Common myeloid progenitor, CD34-positive (primary cell): ENCODE results near the gene RAB28.

Experiments used
- CTCF ChIA-PET: fragments of 350-600 bp; sonication (Branson Sonifier 250); formaldehyde crosslinking; loops from one replicate; lab custom pipeline; 2021; ENCODE audit warnings: antibody characterized with exemption; lab: Charles Lee
- POLR2A ChIA-PET: fragments of 350-600 bp; sonication (Branson Sonifier 250); formaldehyde crosslinking; loops from one replicate; lab custom pipeline; 2021; ENCODE audit warnings: antibody characterized with exemption; lab: Charles Lee
- DNase-seq, 3 donors: peaks; one replicate each; pipeline versions ENCODE4 v3.0.0 to v3.0.0-alpha.2; 2013
- H3K27ac ChIP-seq, 2 experiments: 1 replicate in 1 of 2; 2 replicates in 1 of 2; pipeline ENCODE4 v1.7.0; 2013; ENCODE audit warnings: inconsistent platforms in 2 of 2, low read length in 2 of 2, mild to moderate bottlenecking in 2 of 2, low read depth in 1 of 2, moderate library complexity in 1 of 2; ENCODE audit not compliant: severe bottlenecking in 2 of 2, insufficient read depth in 1 of 2, poor library complexity in 1 of 2
- H3K27me3 ChIP-seq, 5 experiments: replicated peaks in 2 of 5; 1 replicate in 3 of 5; 2 replicates in 2 of 5; pipeline versions ENCODE4 v1.6.1 to v1.7.0; 2013; ENCODE audit warnings: low read length in 4 of 5, mild to moderate bottlenecking in 2 of 5, moderate library complexity in 2 of 5, inconsistent platforms in 1 of 5; ENCODE audit not compliant: insufficient read depth in 5 of 5, control insufficient read depth in 4 of 5
- H3K36me3 ChIP-seq, 4 experiments: 1 replicate in 2 of 4; 2 replicates in 2 of 4; pipeline versions ENCODE4 v1.6.1 to v1.7.0; 2013; ENCODE audit warnings: low read length in 3 of 4, control low read depth in 1 of 4, mild to moderate bottlenecking in 1 of 4; ENCODE audit not compliant: control insufficient read depth in 4 of 4, insufficient read depth in 4 of 4
- H3K4me1 ChIP-seq, 4 experiments: 1 replicate in 3 of 4; 2 replicates in 1 of 4; pipeline versions ENCODE4 v1.6.1 to v1.7.1; 2013; ENCODE audit warnings: low read length in 3 of 4, mild to moderate bottlenecking in 3 of 4, control low read depth in 1 of 4, inconsistent platforms in 1 of 4, moderate library complexity in 1 of 4; ENCODE audit not compliant: control insufficient read depth in 4 of 4, insufficient read depth in 4 of 4; ENCODE audit errors: control extremely low read depth in 1 of 4
- H3K4me3 ChIP-seq, 7 experiments: 1 replicate in 4 of 7; 2 replicates in 3 of 7; pipeline versions ENCODE4 v1.5.1 to v1.7.0; 2013; ENCODE audit warnings: mild to moderate bottlenecking in 7 of 7, low read length in 6 of 7, moderate library complexity in 6 of 7, inconsistent platforms in 2 of 7, low read depth in 2 of 7, control low read depth in 1 of 7; ENCODE audit not compliant: insufficient read depth in 4 of 7, control insufficient read depth in 1 of 7; ENCODE audit errors: extremely low read depth in 1 of 7
- H3K9me3 ChIP-seq, 5 experiments: 1 replicate in 4 of 5; 2 replicates in 1 of 5; pipeline versions ENCODE4 v1.6.1 to v1.7.1; 2013; ENCODE audit warnings: low read length in 4 of 5, mild to moderate bottlenecking in 2 of 5, inconsistent platforms in 1 of 5, low read depth in 1 of 5, moderate library complexity in 1 of 5; ENCODE audit not compliant: control insufficient read depth in 4 of 5, insufficient read depth in 2 of 5; ENCODE audit errors: control extremely low read depth in 1 of 5
- WGBS: methylation state at CpG from one replicate; pipeline ENCODE4 v1.1.5; 2013; ENCODE audit not compliant: insufficient coverage; 5-methylcytosine and 5-hydroxymethylcytosine counted together

Gene RAB28

GRCh38 chr4:13523591-13524503, 39.7 kb upstream of the RAB28 start:
- H3K36me3 ChIP-seq: peaks cover 0 to 11% (median 0%) of the 10 kb centered on the region in 4 experiments
- no peak for DNase-seq
- peaks cover 36 to 99% (median 79%) of the 10 kb centered on the region in 5 experiments for H3K27me3 ChIP-seq
- POLR2A ChIA-PET: no interaction called here
- peaks cover 2 to 21% (median 18%) of the 10 kb centered on the region in 5 experiments for H3K9me3 ChIP-seq
- WGBS: 12% methylated on average over 37 of the region's 59 CpGs
- H3K27ac ChIP-seq: no peak overlapping the region
- no peak overlapping the region for H3K4me3 ChIP-seq
- CTCF ChIA-PET: interaction anchor here (0.8 to 2.0 kb wide), 4 partner anchors 11 to 20 kb away, joined by 3 to 5 read pairs (median 4); partner anchors contain the start of gene NKX3-2
- peaks cover 0 to 28% (median 21%) of the 10 kb centered on the region in 4 experiments for H3K4me1 ChIP-seq

GRCh38 chr4:13523105-13523477, 39.0 kb upstream of the RAB28 start:
- H3K4me3 ChIP-seq: peak overlapping the region in 2 of 7 experiments; percentile 23 to 66
- H3K27ac ChIP-seq: no peak overlapping the region
- ChIA-PET CTCF (interaction anchor here (1.2 to 1.5 kb wide), 2 partner anchors 24 to 670 kb away, joined by 3 to 4 read pairs; no protein-coding TSS in a partner anchor), POLR2A (no interaction called here)
- WGBS: 4% methylated on average over 17 of the region's 17 CpGs
- DNase-seq: no peak
- peaks cover 0 to 22% (median 14%) of the 10 kb centered on the region in 4 experiments for H3K4me1 ChIP-seq
- peaks cover 0 to 11% (median 0%) of the 10 kb centered on the region in 4 experiments for H3K36me3 ChIP-seq
- H3K9me3 ChIP-seq: peaks cover 2 to 21% (median 18%) of the 10 kb centered on the region in 5 experiments
- peaks cover 39 to 98% (median 76%) of the 10 kb centered on the region in 5 experiments for H3K27me3 ChIP-seq

GRCh38 chr4:13522282-13523104, 38.4 kb upstream of the RAB28 start:
- H3K4me3 ChIP-seq: peak overlapping the region in 4 of 7 experiments; percentile 10 to 66 (median 38)
- H3K4me1 ChIP-seq: peaks cover 0 to 17% (median 9%) of the 10 kb centered on the region in 4 experiments
- H3K27ac ChIP-seq: no peak overlapping the region
- ChIA-PET CTCF (interaction anchor here (0.9 to 1.5 kb wide), 4 partner anchors 8 to 669 kb away, joined by 3 to 4 read pairs (median 3); no protein-coding TSS in a partner anchor), POLR2A (interaction anchor here (0.6 kb wide), 1 partner anchor 15 kb away, joined by 3 read pairs; no protein-coding TSS in a partner anchor)
- H3K9me3 ChIP-seq: peaks cover 2 to 21% (median 18%) of the 10 kb centered on the region in 5 experiments
- WGBS: 2% methylated on average over 36 of the region's 49 CpGs
- DNase-seq: peak in 2 of 3 donors; percentile 52 to 65
- H3K27me3 ChIP-seq: peaks cover 39 to 97% (median 74%) of the 10 kb centered on the region in 5 experiments
- peaks cover 0 to 11% (median 0%) of the 10 kb centered on the region in 4 experiments for H3K36me3 ChIP-seq

GRCh38 chr4:13521047-13521446, 36.9 kb upstream of the RAB28 start:
- no peak for DNase-seq
- Histone ChIP-seq H3K4me3 (no peak overlapping the region), H3K4me1 (peaks cover 0 to 15% (median 7%) of the 10 kb centered on the region in 4 experiments), H3K27me3 (peaks cover 32 to 96% (median 65%) of the 10 kb centered on the region in 5 experiments), H3K9me3 (peaks cover 2 to 19% (median 18%) of the 10 kb centered on the region in 5 experiments), H3K36me3 (peaks cover 0 to 11% (median 0%) of the 10 kb centered on the region in 4 experiments), H3K27ac (no peak overlapping the region)
- CTCF ChIA-PET: interaction anchor here (1.2 to 1.3 kb wide), 2 partner anchors 9 kb away, joined by 3 to 5 read pairs; no protein-coding TSS in a partner anchor
- POLR2A ChIA-PET: interaction anchor here (0.7 kb wide), 1 partner anchor 1444 kb away, joined by 3 read pairs; no protein-coding TSS in a partner anchor
- 100% methylated on average over 1 of the region's 2 CpGs for WGBS

- Histone ChIP-seq H3K9me3 (peaks cover 0 to 2% (median 0%) of the 10 kb centered on the region in 5 experiments), H3K4me3 (no peak overlapping the region), H3K27me3 (peaks cover 26 to 86% (median 32%) of the 10 kb centered on the region in 5 experiments), H3K36me3 (no peaks in the 10 kb centered on the region), H3K27ac (no peak overlapping the region), H3K4me1 (no peaks in the 10 kb centered on the region)
- DNase-seq: no peak
- 100% methylated on average over 1 of the region's 3 CpGs for WGBS
- ChIA-PET POLR2A (no interaction called here), CTCF (interaction anchor here (1.4 kb wide), 1 partner anchor 12 kb away, joined by 3 read pairs; no protein-coding TSS in a partner anchor)
Observed at GRCh38 chr4:13516315-13516860, 32.2 kb upstream of the RAB28 start.

GRCh38 chr4:13515268-13515667, 31.1 kb upstream of the RAB28 start:
- peaks cover 22 to 75% (median 25%) of the 10 kb centered on the region in 5 experiments for H3K27me3 ChIP-seq
- no peak overlapping the region for H3K4me3 ChIP-seq
- DNase-seq: no peak
- no peaks in the 10 kb centered on the region for H3K4me1 ChIP-seq
- CTCF ChIA-PET: interaction anchor here (1.4 to 1.5 kb wide), 2 partner anchors 11 to 26 kb away, joined by 3 to 5 read pairs; no protein-coding TSS in a partner anchor
- no peaks in the 10 kb centered on the region for H3K36me3 ChIP-seq
- 53% methylated on average over 5 of the region's 5 CpGs for WGBS
- peaks cover 0 to 2% (median 0%) of the 10 kb centered on the region in 5 experiments for H3K9me3 ChIP-seq
- H3K27ac ChIP-seq: no peak overlapping the region
- POLR2A ChIA-PET: no interaction called here
